OCI-LY7 (cell line): ENCODE results near the gene DAB1. TPM values are rescaled to one million over a fixed set of nuclear protein-coding genes. Genes with fewer than 3 reads are reported as not detected.

ENCODE experiments used
- BruUV-seq: library from RNA; stranded (reverse); fragments of 400-500 nt; replicated peaks from 2 replicates; lab custom pipeline; 2021; lab: Mats Ljungman, UMichigan
- CTCF ChIA-PET: fragments of 300-600 bp; sonication (Branson Sonifier 250); formaldehyde crosslinking; loops from one replicate; lab custom pipeline; 2022; ENCODE audit warnings: antibody characterized with exemption; ENCODE audit not compliant: unreplicated experiment; lab: Charles Lee
- POLR2A ChIA-PET: fragments of 300-600 bp; sonication (Branson Sonifier 250); formaldehyde crosslinking; loops from one replicate; lab custom pipeline; 2022; ENCODE audit warnings: antibody characterized with exemption; lab: Charles Lee
- DNase-seq: peaks from one replicate; pipeline ENCODE4 v3.0.0-alpha.2; 2015; ENCODE audit warnings: low spot score
- H2AFZ ChIP-seq: fragments of 200-600 bp; sonication (generic), shearing (Covaris generic); 2 replicates; pipeline ENCODE4 v1.6.1; 2014; ENCODE audit warnings: mild to moderate bottlenecking, antibody characterized with exemption, low read length, moderate library complexity
- H3K27ac ChIP-seq: fragments of 200-600 bp; sonication (generic); 2 replicates; pipeline ENCODE4 v1.5.1; 2014; ENCODE audit warnings: mixed run types, low read depth, mild to moderate bottlenecking, moderate library complexity, low read length, inconsistent platforms; ENCODE audit not compliant: poor library complexity, severe bottlenecking
- H3K36me3 ChIP-seq: fragments of 200-600 bp; sonication (generic); 2 replicates; pipeline ENCODE4 v1.6.1; 2014; ENCODE audit warnings: mild to moderate bottlenecking, antibody characterized with exemption, low read length, moderate library complexity, mixed read lengths; ENCODE audit not compliant: insufficient read depth
- H3K4me1 ChIP-seq: fragments of 200-600 bp; sonication (generic); 2 replicates; pipeline ENCODE4 v1.5.1; 2014; ENCODE audit warnings: mild to moderate bottlenecking, low read length; ENCODE audit not compliant: insufficient read depth, poor library complexity, severe bottlenecking
- H3K4me2 ChIP-seq: fragments of 200-600 bp; sonication (generic); 2 replicates; pipeline ENCODE4 v1.6.1; 2014; ENCODE audit warnings: mild to moderate bottlenecking, low read length
- H3K4me3 ChIP-seq: fragments of 200-600 bp; sonication (generic); 2 replicates; pipeline ENCODE4 v1.5.1; 2014; ENCODE audit warnings: mild to moderate bottlenecking, low read depth, low read length; ENCODE audit not compliant: poor library complexity, severe bottlenecking
- H3K79me2 ChIP-seq: fragments of 200-600 bp; sonication (generic); 2 replicates; pipeline ENCODE4 v1.6.1; 2016; ENCODE audit warnings: low read depth, mild to moderate bottlenecking, low read length, moderate library complexity, mixed read lengths; ENCODE audit not compliant: insufficient read depth
- H3K9me2 ChIP-seq: fragments of 200-600 bp; sonication (generic); 2 replicates; pipeline ENCODE4 v1.6.1; 2016; ENCODE audit warnings: mild to moderate bottlenecking, low read length, mixed read lengths; ENCODE audit not compliant: insufficient read depth
- H3K9me3 ChIP-seq: fragments of 200-600 bp; sonication (generic); 2 replicates; pipeline ENCODE4 v1.6.1; 2014; ENCODE audit warnings: mild to moderate bottlenecking, mixed run types, low read length, mixed read lengths
- H4K20me1 ChIP-seq: fragments of 200-600 bp; sonication (generic); 2 replicates; pipeline ENCODE4 v1.6.1; 2014; ENCODE audit warnings: mild to moderate bottlenecking, antibody characterized with exemption, low read length, moderate library complexity, mixed read lengths; ENCODE audit not compliant: insufficient read depth
- EZH2phosphoT487 ChIP-seq: fragments of 200-600 bp; sonication (generic); IDR thresholded peaks from 2 replicates; pipeline ENCODE4 v1.6.1; 2018; ENCODE audit warnings: low read depth, borderline replicate concordance, mild to moderate bottlenecking, mixed run types, antibody characterized with exemption, low read length, moderate library complexity, mixed read lengths
- intact Hi-C: fragments of 100-400 bp; cut with micrococcal nuclease; formaldehyde crosslinking; loops from one replicate; pipeline ENCODE4 v1.10.0; 2022; ENCODE audit not compliant: unreplicated experiment
- total RNA-seq, 2 experiments: library from RNA; depleted of rRNA in 1 of 2; stranded (reverse); fragments of >200 nt in 1 of 2; shearing (Covaris generic) in 1 of 2; gene quantifications; 2 replicates each; pipeline ENCODE4 v1.2.3, GENCODE V29; 2014 to 2022
- TF ChIP-seq, protein P1 (sequence below): fragments of 200-600 bp; sonication (generic); conservative IDR thresholded peaks from 2 replicates; pipeline ENCODE4 v1.5.1; 2014; ENCODE audit warnings: mild to moderate bottlenecking, antibody characterized with exemption, low read length, moderate library complexity, mixed read lengths

DAB1 gene
- total RNA-seq, 2 experiments from 2014 or later: not detected

DNA sequence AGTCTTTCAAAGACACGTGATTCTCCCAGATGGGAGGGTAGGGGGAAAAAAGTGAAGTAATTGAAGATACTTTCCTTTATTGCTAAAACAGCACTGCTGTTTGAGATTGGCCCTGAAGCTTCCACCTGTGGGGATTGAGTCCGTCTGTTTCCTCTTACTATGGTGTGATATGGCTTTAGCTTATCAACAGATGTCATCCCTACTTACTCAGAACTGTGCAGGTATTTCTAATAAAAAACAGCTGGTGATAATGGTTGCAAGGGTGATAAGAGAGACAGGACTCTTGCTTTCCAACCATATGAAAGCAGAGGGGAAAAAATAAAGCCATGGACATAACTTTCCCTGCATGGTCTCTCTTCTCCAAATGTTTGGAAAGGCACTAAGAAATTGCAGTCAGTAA, 416.4 kb downstream of the DAB1 start:
- Histone ChIP-seq H3K4me3 (no peak overlapping the region), H4K20me1 (no peaks in the 10 kb centered on the region), H3K9me3 (no peaks in the 10 kb centered on the region), H2AFZ (no peak overlapping the region), H3K36me3 (no peaks in the 10 kb centered on the region), H3K9me2 (no peaks in the 10 kb centered on the region), H3K27ac (no peak overlapping the region), H3K79me2 (no peaks in the 10 kb centered on the region), H3K4me2 (no peak overlapping the region), H3K4me1 (no peaks in the 10 kb centered on the region)
- ChIA-PET CTCF (no interaction called here), POLR2A (no interaction called here)
- no TSS peak for BruUV-seq
- intact Hi-C loops: no loop called here
- no peak for DNase-seq
- no peak for TF ChIP-seq EZH2phosphoT487
- TF ChIP-seq, protein P1, sequence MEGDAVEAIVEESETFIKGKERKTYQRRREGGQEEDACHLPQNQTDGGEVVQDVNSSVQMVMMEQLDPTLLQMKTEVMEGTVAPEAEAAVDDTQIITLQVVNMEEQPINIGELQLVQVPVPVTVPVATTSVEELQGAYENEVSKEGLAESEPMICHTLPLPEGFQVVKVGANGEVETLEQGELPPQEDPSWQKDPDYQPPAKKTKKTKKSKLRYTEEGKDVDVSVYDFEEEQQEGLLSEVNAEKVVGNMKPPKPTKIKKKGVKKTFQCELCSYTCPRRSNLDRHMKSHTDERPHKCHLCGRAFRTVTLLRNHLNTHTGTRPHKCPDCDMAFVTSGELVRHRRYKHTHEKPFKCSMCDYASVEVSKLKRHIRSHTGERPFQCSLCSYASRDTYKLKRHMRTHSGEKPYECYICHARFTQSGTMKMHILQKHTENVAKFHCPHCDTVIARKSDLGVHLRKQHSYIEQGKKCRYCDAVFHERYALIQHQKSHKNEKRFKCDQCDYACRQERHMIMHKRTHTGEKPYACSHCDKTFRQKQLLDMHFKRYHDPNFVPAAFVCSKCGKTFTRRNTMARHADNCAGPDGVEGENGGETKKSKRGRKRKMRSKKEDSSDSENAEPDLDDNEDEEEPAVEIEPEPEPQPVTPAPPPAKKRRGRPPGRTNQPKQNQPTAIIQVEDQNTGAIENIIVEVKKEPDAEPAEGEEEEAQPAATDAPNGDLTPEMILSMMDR: no peak

DNA sequence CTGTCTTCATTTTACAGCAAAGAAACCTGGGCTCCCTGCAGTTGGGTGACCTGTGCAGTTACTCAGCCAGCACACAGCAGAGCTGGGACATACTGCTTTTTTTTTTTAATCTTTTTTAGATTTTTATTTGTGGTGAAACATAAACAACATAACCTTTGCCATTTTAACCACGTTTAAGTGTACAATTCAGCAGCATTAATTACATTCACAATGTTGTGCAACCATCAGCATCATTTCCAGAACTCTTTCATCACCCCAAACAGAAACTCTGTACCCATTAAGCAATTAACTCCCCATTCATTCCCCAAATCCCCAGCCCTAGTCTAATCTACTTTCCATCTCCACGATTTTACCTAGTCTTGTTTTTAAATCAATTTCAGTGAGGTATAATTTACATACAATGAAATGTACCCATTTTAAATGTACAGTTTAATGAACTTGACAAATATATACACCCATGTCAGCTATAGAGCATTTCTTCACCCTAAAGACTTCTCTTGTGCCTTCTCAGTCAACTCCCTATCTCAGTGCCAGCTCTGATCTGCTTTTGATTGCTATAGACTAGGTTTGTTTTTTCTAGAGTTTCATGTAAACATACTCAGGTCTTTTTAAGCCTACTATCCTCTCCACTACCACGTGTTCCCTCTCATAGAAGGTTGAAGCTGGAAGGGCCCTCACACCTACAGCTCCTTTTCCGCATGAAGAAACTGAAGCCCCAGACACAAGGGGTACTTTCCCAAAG, 420.3 kb downstream of the DAB1 start:
- no peak overlapping the region for H3K27ac ChIP-seq
- H4K20me1 ChIP-seq: no peaks in the 10 kb centered on the region
- no peak for DNase-seq
- no peaks in the 10 kb centered on the region for H3K79me2 ChIP-seq
- H3K4me3 ChIP-seq: no peak overlapping the region
- no peak overlapping the region for H3K4me2 ChIP-seq
- ChIA-PET CTCF (no interaction called here), POLR2A (no interaction called here)
- no peaks in the 10 kb centered on the region for H3K36me3 ChIP-seq
- no peak overlapping the region for H2AFZ ChIP-seq
- TF ChIP-seq EZH2phosphoT487: no peak
- TF ChIP-seq, protein P1: no peak
- H3K4me1 ChIP-seq: no peaks in the 10 kb centered on the region
- BruUV-seq: no TSS peak
- H3K9me2 ChIP-seq: no peaks in the 10 kb centered on the region
- intact Hi-C loops: no loop called here
- no peaks in the 10 kb centered on the region for H3K9me3 ChIP-seq

DNA sequence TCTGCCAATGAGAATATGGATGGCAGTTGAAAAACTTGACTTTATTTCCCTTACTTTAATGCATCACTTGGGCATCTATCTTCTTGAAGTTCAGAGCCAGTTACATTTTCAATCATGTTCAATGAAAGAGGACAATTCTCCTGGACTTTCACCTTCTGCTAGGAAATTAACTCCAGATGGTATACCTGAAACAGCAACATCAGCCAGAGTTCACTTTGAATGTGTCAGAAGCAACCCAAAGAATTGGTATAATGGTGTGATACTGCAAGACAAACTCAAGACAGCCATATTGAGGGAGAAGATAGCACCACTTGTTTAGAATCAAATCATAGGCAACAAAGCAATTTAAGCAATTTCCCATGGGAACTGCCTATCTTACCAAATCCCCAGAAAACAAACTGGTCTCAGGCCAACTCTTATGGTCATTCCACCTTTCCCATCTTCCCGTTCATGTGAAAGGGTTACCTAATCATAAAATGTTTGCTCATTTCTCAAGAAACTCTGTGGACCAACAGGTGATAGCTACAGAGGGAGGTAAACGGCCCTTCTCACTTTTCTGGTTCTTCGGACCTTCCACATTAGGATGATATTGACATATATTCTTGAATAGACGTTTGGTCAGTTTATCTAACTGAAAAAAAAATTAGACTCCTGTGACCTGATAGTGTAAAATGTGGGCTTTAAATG, 428.3 kb downstream of the DAB1 start:
- POLR2A ChIA-PET: no interaction called here

More for the DNA sequence above, 428.3 kb downstream of the DAB1 start:
- Histone ChIP-seq H3K36me3 (no peaks in the 10 kb centered on the region), H3K27ac (no peak overlapping the region), H3K9me2 (no peaks in the 10 kb centered on the region), H3K9me3 (no peaks in the 10 kb centered on the region), H4K20me1 (no peaks in the 10 kb centered on the region), H3K4me3 (no peak overlapping the region), H3K4me1 (no peaks in the 10 kb centered on the region), H3K4me2 (no peak overlapping the region), H3K79me2 (no peaks in the 10 kb centered on the region), H2AFZ (no peak overlapping the region)
- CTCF ChIA-PET: no interaction called here
- BruUV-seq: no TSS peak
- TF ChIP-seq, protein P1: no peak
- TF ChIP-seq EZH2phosphoT487: no peak
- intact Hi-C loops: no loop called here
- DNase-seq: no peak
